ENCODE data around the gene USB1.

USB1 gene, protein sequence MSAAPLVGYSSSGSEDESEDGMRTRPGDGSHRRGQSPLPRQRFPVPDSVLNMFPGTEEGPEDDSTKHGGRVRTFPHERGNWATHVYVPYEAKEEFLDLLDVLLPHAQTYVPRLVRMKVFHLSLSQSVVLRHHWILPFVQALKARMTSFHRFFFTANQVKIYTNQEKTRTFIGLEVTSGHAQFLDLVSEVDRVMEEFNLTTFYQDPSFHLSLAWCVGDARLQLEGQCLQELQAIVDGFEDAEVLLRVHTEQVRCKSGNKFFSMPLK

DNA sequence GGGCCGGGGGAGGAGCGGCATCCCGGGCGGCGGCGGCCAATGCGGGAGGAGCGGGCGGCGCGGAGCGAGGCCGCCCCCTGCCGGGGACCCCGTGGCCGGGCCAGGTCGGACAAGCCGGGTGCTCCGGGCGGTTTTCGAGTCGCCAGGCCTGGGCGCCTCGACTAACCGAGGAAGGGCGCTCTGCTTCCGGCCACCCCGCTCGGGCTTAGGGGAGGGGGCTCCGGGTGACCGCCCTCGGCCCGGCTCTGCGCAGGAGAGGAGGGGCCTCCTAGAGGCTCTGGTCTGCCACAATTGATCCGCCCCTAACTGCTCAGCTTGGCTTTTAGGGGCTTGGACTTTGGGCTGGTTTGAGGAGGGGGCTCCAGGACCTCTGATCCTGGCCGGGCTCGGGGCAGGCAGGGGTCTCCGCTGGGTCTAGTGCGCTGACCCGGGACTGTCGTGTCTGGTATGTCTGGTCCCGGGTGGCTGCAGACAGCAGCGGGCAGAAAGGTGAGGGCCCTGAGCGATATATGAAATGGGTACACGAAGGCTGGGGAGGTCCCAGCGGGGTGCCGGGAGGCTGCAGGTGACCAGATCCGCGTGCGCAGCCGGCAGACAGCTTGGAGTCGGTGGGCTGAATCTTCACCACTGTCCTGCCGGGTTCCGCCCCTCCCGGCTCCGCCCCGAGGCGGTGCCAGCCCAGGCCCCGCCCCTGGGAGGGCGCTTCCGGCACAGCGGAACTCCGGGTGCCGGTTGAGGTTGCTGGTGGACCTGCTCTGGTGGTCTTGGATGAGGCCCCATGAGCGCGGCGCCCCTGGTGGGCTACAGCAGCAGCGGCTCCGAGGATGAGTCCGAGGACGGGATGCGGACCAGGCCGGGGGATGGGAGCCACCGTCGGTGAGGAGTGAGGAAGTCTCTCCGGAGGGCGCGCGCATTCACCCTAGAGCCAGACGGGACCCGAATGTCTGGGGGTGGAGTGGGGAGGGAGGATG is at the start of gene USB1:
TSS of gene USB1 (plus strand) at position 702 of the 971 bp plus-strand sequence. CDS start at position 779, 77 bp downstream.
- peak; percentile 91 to 92 for DNase-seq

DNA sequence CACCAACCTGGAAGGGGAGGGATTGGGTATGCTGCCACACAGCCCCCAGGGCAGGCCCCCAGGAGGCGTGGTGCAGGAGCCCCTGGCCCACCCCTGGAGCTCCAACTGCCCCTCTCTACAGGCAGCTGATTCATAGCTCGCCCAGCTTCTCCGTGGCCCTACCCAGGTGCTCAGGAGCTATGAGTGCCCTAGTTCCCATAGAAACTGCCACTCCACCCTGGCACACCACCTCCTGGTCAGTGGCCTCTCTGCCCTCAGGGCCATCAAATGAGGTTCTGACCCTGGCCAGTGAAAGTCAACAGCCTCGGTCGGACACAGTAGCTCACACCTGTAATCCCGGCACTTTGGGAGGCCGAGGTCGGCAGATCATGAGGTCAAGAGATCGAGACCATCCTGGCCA is 48.3 kb upstream of the USB1 start:
- DNase-seq = no peak

DNA sequence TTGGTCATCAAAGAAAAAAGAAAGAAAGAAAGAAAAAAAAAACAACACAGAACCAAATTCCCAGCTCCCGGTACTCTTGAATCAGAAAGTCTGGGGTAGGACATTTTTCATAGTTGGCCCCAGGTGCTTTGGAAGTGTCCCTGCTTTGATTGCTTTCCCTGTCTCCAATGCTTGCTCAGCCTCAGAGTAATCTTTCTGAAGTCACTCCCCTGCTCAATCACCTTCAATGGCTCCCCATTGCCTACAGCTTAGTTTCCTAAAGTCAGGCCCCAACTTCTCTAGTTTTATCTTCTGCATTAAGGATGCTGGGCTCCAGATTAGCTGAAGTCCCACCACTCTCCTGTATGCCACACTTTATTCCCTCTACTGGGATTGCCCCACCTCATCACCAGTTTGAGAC is 47.4 kb upstream of the USB1 start:
- DNase-seq = no peak

DNA sequence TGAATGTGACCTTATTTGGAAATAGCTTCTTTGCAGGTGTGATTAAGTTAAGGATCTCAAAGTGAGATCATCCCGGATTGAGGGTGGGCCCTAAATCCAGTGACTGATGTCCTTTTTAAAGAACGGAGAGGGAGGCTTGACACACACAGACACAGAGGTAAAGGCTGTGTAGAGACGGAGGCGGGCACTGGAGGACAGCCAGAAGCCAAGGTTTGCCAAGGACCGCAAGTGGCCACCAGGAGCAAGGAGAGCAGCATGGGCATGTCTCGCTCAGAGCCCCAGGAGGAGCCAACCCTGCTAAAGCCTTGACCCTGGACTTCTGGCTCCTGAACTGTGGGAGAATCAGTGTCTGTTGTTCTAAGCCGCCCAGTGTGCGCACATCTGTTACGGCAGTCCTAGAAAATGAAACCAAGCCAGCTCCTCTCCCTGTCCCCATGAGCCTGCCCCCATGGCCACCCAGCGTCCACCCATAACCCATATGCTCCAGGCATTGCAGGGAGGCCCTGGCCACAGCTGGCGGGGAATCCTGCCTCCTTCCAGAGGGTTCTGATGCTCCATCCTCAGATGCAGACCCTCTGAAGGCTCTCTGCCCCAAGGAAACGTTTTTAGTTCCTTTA is 45.5 kb upstream of the USB1 start:
- DNase-seq = no peak

DNA sequence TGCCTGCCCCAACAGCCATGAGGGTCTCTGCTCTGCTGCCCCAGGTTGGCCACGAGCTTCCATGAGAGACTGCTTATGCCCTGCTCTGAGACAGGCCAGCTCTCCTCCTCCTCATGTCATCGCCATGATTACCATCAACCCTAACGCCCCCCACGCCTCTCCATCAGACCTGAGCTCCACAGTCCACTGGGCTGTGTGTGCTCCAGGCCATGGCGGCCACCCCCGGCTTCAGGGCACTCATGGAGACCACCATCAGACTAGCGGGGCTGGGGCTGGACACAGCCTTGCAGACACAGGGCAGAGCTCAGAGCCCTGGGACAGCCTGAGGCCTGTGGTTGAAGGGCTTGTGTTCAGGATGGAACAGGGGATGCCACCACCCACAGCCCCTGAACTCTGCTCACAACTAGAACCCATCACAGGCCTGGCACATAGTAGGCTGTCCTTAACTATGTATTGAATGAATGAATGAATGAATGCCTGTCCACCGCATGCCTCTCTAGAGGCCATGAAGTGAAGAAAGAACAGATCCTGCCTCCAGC is 44.9 kb upstream of the USB1 start:
- no peak for DNase-seq

DNA sequence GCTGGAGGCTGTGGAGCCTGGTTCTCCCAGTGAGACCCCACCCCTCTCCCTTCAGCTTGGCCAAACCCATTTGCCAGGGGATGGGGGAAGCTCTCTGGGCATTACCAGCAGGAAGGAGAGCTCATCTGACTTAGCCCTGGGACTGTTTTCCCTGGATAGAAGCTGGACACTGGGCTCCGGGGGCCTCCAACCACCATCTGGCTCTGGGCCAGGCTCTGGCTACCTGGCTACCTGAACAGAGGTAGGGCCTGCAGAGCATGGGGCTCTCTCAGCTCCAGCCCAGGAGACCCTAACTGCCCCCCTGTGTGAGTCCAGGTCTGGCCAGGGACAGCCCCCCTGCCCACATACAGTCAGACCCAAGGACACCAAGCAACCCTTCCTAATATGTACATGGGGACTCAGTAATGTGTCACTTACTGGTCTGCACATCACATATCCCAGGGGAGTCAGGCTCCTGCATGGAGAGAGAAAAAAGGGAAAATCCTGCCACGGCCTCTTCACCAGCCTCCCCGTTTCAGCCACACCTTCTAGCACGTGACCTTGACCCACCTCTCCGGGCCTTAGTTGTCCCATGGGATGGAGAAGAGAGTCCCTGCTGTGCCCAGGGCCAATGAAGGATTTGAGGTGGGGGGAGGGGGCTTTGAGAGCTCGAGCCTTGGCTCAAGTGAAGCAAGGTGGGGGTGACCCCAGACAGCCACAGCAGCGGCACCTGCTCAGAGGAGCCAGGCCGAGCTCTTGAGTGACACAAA is 44.1 kb upstream of the USB1 start:
- no peak for DNase-seq

DNA sequence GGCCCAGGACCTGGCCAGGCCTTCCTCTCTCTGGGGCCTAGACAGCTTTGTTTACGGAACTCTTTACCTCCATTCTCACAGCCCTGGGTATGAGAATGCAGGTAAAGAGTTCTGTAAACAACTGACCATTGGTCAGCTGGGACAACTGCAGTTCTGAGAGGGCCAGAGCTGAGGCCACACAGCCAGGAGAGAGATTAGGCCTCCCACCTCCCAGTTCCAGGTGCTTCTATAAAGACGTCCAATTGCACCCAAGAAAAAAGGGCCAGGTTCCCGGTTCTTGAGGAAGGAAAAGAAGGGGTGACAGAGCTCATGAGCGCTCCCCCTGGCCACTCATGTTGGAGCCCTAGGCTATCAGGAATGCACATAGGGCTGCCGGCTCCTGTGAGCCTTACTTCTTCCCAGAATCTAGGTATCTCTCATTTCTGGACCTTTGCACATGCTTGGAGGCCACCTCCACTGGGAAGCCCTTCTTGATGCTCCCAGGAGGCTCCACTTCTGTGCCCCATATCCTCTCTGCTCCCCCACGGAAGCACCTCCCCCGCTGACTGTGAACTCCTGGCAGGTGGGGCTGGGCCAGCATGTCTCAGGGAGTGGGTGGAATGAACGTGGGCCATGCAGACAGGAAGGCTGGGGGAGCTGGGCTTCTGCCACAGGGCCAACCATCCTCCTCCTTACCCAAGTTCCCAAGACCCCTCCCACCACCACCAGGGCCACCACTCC is 43.4 kb upstream of the USB1 start:
- no peak for DNase-seq

DNA sequence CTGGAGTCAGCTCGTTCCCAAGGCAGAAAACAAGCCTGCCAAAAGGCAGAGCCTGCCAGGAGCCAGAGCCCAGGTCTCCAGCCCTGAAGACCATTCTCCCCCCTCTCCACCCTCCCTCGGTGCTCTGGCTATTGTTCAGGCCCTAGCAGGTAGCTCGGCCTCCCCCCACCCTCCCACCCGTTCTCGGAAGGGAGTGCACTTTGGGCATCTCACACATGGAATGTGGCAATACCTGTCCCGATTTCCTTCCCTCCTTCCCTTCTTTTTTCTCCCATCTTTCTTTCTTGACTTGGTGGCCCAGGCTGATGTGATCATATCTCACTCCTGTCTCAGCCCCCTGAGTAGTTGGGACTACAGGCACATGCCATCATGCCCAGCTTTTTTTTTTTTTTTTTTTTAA is 42.7 kb upstream of the USB1 start:
- DNase-seq = no peak

DNA sequence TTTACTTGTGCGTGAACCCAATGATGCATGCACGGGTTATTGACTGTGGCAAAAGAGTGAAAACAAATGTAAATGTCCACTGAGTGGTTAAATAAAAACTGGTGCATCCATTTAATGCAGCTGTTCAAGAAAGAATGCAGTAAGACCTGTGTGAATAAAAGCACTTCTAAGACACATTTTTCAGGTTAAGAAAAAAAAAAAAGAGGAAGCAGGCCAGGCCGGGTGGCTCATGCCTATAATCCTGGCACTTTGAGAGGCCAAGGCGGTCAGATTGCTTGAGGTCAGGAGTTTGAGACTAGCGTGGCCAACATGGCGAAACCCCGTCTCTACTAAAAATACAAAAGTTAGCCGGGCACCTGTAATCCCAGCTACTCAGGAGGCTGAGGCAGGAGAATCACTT is 42.1 kb upstream of the USB1 start:
- no peak for DNase-seq

DNA sequence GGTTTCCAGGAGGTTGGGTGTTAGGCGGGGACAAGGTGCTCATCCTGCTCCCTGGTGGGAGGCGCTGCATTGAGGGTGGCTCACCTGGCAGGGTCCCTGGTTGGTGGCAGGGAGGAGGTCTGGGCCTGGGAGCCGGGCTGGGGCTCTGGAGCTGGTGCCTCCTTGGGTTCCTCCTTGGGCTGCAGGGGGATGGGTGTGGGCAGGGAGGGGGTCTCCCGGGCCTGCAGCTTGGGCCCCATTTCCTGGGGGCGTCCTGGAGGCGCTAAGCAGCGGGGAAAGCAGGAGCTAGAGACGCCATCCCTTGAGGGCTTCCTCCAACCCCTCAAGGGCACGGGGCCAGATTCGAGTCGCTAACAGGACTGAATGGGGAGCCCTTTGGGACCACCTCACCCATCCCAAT is 41.4 kb upstream of the USB1 start:
- no peak for DNase-seq

DNA sequence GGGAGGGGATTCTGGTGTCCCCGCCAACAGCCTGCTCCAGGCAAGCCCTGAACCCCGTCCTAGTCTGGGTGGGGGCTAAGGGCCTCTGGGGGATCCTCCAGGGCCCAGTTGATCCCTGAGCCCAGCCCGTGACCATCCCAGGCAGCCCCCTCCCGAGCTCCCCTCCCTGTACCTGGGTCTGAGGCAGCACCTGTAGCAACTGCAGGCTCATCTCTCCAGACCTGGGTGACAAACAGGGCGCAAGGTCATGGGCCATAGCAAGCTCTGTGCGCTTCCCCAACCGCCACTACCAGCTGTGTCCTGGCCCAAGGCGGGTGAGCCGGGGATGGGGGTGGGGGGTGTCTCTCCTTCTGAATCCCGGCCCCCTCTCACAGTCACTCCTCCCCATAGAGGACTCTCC is 40.9 kb upstream of the USB1 start:
- DNase-seq = no peak

DNA sequence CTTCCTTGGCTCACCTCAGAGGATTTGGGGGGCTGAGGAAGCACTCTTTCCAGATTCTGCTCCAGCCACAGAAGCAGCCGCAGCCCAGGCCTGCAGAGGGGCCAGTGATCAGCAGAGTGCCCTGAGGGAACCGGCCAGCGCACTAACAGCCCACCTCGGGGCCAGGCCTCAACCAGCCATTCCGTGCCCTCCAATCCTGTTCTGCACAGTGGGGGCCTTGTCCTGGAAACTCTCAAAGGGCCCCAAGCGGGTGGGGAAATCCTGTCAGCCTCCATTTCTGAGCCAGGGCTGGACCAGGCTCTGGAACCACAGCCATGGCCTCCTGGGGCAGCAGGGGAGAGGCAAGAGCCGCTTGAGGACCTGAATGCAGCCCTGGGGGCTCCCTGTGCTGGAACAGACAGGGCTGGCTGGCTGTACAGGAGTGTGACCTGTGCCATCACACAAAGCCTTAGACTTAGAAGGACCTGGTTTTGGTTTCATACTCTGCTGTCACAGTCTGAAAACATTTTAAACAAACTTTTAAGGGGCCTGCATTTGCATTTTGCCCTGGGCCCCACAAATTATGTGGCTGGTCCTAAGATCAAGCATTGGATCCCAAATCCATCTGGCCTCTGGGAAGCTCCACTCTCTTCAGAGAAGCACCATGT is 40.3 kb upstream of the USB1 start:
- no peak for DNase-seq

DNA sequence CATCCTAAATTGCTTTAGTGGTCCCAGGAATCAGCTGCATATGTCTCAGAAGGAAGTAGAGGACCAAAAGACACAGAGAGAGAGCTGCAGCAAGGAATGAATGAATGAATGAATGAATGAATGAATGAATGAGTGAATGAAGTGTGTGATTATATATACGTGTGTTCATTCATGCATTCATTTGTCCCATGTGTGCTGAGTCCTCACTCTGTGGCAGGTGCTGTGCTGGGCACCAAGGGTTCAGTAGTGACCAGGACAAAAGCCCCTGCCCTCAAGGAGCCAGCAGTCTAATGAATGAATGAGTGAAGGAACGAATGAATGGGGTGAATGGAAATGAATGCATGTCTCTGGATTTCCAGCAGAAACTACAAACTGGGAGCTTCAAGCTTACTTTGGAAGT is 39.7 kb upstream of the USB1 start:
- DNase-seq = no peak

DNA sequence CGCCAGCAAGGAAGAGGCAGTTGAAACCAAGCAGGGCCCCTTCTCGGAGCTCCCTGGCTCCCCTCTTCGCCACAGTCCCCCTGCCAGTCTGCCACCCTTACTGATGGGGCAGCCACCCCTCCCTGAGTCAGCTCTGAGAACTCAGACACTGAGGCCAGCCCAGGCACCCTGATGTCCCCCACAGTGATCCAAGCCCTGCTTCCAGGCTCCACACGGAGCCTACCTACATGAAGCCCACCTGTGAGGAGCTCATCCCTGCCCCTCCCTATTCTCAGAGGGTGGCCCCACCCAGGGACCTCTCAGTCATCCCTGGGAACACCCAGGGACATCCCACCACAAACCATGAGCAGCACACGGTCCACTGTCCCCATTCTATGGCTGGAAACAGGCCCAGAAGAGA is 39.2 kb upstream of the USB1 start:
- no peak for DNase-seq

DNA sequence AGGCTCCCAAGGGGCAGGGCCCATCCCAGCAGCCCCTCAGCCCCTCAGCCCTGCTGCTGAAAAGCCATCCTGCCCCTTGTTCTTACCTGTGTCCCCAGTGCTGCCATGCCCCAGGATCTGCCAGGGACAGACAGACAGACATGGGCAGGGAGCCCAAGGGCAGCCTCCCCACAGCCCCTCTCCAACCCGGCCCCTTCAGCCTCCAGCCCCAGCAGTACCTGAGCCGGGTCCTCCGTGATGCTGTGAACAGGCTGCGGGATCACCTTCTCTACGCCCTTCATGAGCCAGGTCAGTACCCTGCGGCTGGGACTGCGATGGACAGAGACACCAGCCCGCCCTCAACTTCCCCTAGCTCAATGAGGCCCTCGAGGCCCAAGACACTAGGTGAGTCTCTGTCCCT is 38.5 kb upstream of the USB1 start:
- DNase-seq = no peak

DNA sequence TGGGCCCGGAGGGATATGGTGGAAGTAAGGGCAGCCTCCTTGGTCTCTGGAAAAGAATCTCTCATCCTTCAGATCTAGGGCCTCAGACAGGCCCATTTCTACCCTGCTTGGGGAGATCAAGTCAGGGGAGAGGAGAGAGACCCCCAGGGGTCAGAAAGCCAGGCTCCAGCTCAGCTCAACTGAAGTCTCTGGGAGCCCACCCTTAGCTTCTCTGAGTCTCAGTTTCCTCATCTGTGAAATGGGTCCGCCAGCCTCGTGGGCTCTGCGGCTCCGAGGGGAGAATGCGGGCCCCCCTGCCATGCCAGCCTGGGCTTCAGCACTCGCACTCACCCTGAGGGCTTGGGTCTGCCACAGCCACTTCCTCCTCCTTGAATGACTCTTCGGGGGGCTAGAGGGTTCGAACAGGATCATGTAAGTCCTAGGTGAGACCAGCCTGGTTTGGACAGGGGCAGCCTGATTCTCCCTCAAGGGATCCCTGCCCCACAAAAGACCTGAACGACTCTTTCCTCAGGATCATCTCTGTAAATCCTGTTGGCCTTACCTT is 37.0 kb upstream of the USB1 start:
- no peak for DNase-seq

DNA sequence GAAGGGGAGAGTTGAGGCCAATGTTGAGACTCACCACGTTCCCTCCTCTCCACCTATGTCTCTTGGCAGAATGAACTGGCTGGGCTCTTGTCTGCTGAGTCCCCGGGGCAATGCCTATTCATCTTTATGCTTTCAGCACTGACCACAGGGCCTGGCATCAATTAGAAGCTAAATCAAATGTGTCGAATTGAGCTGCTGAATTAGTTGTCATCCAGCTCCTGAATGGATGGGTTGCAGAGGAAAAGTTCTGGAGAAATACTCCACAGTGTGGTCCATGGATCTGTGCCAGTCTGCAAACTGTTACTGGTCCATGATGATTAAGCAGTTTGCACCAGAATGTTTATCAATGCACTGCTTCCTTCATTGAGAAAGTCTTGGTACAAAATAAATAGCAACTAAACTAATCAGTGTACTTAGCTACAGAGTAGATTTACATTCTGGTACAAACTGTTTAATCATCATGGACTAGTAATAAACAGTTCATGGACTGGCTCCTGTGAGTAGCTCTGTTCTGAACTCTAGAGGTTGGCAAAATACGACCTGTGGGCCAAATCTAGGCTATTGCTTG is 34.9 kb upstream of the USB1 start:
- DNase-seq = no peak

DNA sequence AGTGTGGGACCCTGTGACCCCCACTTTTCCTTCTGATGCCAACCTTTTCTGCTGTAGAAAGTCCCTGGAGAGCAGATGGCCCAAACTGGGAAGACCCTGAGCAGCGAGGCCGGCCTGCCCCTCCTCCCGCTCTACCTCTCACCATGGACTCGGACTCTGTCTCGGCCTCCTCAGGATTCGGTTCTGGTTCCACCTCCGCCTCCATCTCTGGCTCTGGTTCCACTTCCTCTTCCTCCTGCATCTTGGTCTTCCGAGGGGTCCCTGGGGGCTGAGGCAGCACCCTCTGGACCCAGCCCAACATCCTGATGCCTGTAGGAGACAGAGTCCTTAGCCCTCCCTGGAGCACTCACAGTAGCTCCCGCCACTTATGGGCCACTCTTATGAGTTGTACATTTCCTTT is 34.2 kb upstream of the USB1 start:
- no peak for DNase-seq

DNA sequence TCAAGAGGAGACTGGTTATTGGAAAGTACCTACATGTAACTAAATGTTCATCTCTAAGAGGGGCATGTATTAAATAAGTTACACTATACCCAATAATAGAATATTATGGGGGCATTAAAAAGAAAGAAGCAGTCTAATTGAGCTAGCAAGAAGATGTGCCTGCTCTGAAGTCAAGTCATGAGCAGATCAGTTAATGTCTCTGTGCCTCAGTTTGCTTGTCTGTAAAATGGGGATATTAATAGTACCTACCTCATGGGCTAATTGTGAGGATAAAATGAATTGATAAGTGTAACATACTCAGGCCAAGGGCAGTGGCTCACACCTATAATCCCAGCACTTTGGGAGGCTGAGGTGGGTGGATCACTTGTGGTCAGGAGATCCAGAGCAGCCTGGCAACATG is 33.3 kb upstream of the USB1 start:
- no peak for DNase-seq

DNA sequence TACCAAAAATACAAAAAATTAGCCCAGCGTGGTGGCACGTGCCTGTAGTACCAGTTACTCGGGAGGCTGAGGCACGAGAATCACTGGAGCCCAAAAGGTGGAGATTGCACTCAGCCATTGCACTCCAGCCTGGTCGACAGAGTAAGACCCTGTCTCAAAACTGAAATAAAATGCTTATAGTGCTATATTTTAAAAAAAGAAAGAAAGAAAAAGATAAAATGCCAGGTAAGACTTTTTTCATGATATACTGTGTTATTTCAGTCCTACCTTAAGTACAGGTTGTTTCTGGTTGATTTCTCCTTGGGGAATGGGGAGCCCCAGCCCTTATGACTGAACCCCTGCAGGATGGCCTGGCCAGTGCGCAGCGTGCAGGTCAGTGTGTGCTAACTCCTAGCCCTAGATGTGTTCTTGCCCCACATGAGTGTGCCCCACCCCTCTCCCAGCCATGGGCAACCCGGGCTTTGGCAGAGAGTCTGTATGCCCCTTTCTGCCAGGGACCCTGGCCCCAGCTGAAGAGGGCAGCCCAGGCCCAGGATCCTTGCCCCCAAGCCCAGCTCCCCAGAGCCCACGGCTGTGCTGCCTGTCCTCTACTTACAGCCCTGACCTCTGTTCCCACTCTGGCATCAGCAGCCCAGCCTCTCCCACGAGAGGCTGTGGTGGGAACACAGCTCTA is 31.6 kb upstream of the USB1 start:
- no peak for DNase-seq
